HepG2 (cell line): Measurements from ENCODE around the gene TUBB. TPM values are rescaled to one million over a fixed set of nuclear protein-coding genes. Genes with fewer than 3 reads are reported as not detected.

Experiments used
- ARID5B ChIP-seq: IDR thresholded peaks from 2 replicates; pipeline ENCODE4 v1.4.0; 2020; ENCODE audit warnings: mild to moderate bottlenecking, missing genetic modification reagents
- CERS6 ChIP-seq: sonication (generic); formaldehyde crosslinking; IDR thresholded peaks from 2 replicates; pipeline ENCODE4 v1.5.0; 2020; ENCODE audit warnings: missing genetic modification reagents
- DZIP1 ChIP-seq: sonication (generic); formaldehyde crosslinking; IDR thresholded peaks from 2 replicates; pipeline ENCODE4 v1.5.0; 2020; ENCODE audit warnings: mild to moderate bottlenecking, missing genetic modification reagents
- ELF3 ChIP-seq: IDR thresholded peaks from 2 replicates; pipeline ENCODE4 v1.6.1; 2016; ENCODE audit warnings: missing genetic modification reagents, missing compliant biosample characterization
- HOXA3 ChIP-seq: sonication (generic); formaldehyde crosslinking; IDR thresholded peaks from 2 replicates; pipeline ENCODE4 v1.5.0; 2020; ENCODE audit warnings: missing genetic modification reagents
- ISX ChIP-seq: sonication (generic); formaldehyde crosslinking; conservative IDR thresholded peaks from 2 replicates; pipeline ENCODE4 v1.5.0; 2020; ENCODE audit warnings: missing genetic modification reagents
- JDP2 ChIP-seq: sonication (generic); formaldehyde crosslinking; IDR thresholded peaks from 2 replicates; pipeline ENCODE4 v1.8.1; 2022; ENCODE audit warnings: missing genetic modification reagents, borderline replicate concordance
- KDM1A ChIP-seq: IDR thresholded peaks from 2 replicates; pipeline ENCODE4 v1.6.1; 2016; ENCODE audit warnings: missing compliant biosample characterization
- MTA1 ChIP-seq: sonication (generic); formaldehyde crosslinking; IDR thresholded peaks from 2 replicates; pipeline ENCODE4 v1.4.0; 2020; ENCODE audit warnings: missing genetic modification reagents, mild to moderate bottlenecking, borderline replicate concordance
- PRDM15 ChIP-seq: sonication (generic); formaldehyde crosslinking; IDR thresholded peaks from 2 replicates; pipeline ENCODE4 v1.4.0; 2020; ENCODE audit warnings: missing genetic modification reagents
- PRPF4 ChIP-seq: fragments of 200-400 bp; formaldehyde crosslinking; IDR thresholded peaks from 2 replicates; pipeline ENCODE4 v1.6.1; 2016; ENCODE audit warnings: low read length, low read depth; ENCODE audit not compliant: poor library complexity, severe bottlenecking
- RBFOX2 ChIP-seq: fragments of 200-400 bp; formaldehyde crosslinking; IDR thresholded peaks from 2 replicates; pipeline ENCODE4 v1.6.1; 2017; ENCODE audit warnings: low read depth, mild to moderate bottlenecking, low read length
- ZBTB7B ChIP-seq: sonication (generic); formaldehyde crosslinking; IDR thresholded peaks from 2 replicates; pipeline ENCODE4 v1.4.0; 2020; ENCODE audit warnings: missing genetic modification reagents
- ZFP37 ChIP-seq: sonication (generic); formaldehyde crosslinking; IDR thresholded peaks from 2 replicates; pipeline ENCODE4 v1.4.0; 2020; ENCODE audit warnings: missing genetic modification reagents, borderline replicate concordance
- ZKSCAN8 ChIP-seq: IDR thresholded peaks from 2 replicates; pipeline ENCODE4 v1.6.1; 2016; ENCODE audit warnings: borderline replicate concordance, missing genetic modification reagents, missing compliant biosample characterization
- polyA plus RNA-seq, 8 experiments: library from polyadenylated mRNA; depleted of rRNA in 3 of 8; stranded (reverse) in 7 of 8; unstranded in 1 of 8; fragments of >200 nt; fragmentation: Illumina TruSeq in 4 of 8; extraction: Trizol in 4 of 8; gene quantifications; 2 replicates each; pipeline versions ENCODE4 v1.2.1 to v1.2.3, GENCODE V29; 2011 to 2016; ENCODE audit warnings: low read depth in 4 of 8, missing spikeins in 1 of 8, mixed read lengths in 1 of 8; ENCODE audit not compliant: insufficient read depth in 1 of 8
- total RNA-seq, 5 experiments: library from RNA; depleted of rRNA; stranded (reverse); fragments of >200 nt; fragmentation: Illumina TruSeq; extraction: Trizol; gene quantifications; 2 replicates each; pipeline ENCODE4 v1.2.3, GENCODE V29; 2016; ENCODE audit warnings: low read depth in 1 of 5

TUBB gene
- total and polyA plus RNA-seq, 2 of the 13 experiments (the other 11 are each of a cell fraction or from before 2014, with no cell fraction given): 911 to 1,163 TPM

GRCh38 chr6:30721198-30722024, 1.3 kb downstream of the TUBB start (continued):
- no peak for TF ChIP-seq PRDM15 (CRISPR knock-in tag)
- no peak for TF ChIP-seq CERS6 (CRISPR knock-in tag)
- peak; percentile 99 for TF ChIP-seq RBFOX2
- no peak; the same call in 1 of the 2 replicates for TF ChIP-seq ISX (CRISPR knock-in tag)
- no peak for TF ChIP-seq ZKSCAN8
- TF ChIP-seq ZFP37 (CRISPR knock-in tag): peak; percentile 24; the same call in 1 of the 2 replicates
- no peak for TF ChIP-seq JDP2 (CRISPR knock-in tag)
- no peak for TF ChIP-seq KDM1A (CRISPR knock-in tag)
- peak; percentile 81 for TF ChIP-seq PRPF4
- peak; percentile 54; the same call in 1 of the 2 replicates for TF ChIP-seq MTA1 (CRISPR knock-in tag)
- peak; percentile 63; the same call in 1 of the 2 replicates for TF ChIP-seq ZBTB7B (CRISPR knock-in tag)
- no peak for TF ChIP-seq DZIP1
- TF ChIP-seq HOXA3 (CRISPR knock-in tag): peak; percentile 89
- peak; percentile 69; the same call in 1 of the 2 replicates for TF ChIP-seq ARID5B (CRISPR knock-in tag)
- no peak for TF ChIP-seq ELF3 (CRISPR knock-in tag)
